Heart right ventricle (tissue), 16 donors: Measurements from ENCODE around the gene PKNOX2. TPM values are rescaled to one million over a fixed set of nuclear protein-coding genes. Genes with fewer than 3 reads are reported as not detected.

Experiments used
- ATAC-seq, 8 donors: fragments of 200-7000 bp; cut with Tn5 transposase; one replicate each; pipeline ENCODE4 v1.9.1; 2020; ENCODE audit warnings: mild to moderate bottlenecking in 8 of 8, moderate library complexity in 8 of 8, moderate number of reproducible peaks in 1 of 8
- DNase-seq, 2 donors: peaks; one replicate each; pipeline ENCODE4 v3.0.0-alpha.2; 2020
- H3K27ac ChIP-seq, 10 donors: fragments of 200-600 bp; sonication (generic) in 2 of 10; one replicate each; pipeline versions ENCODE4 v1.5.0 to v1.8.0; 2020 to 2022; ENCODE audit warnings: mild to moderate bottlenecking in 3 of 10
- H3K27me3 ChIP-seq, 7 donors: fragments of 200-600 bp; one replicate each; pipeline ENCODE4 v1.8.0; 2021 to 2022; ENCODE audit warnings: mild to moderate bottlenecking in 2 of 7
- H3K36me3 ChIP-seq, 9 donors: fragments of 200-600 bp; sonication (generic) in 1 of 9; one replicate each; pipeline versions ENCODE4 v1.5.0 to v1.8.0; 2020 to 2022; ENCODE audit warnings: mild to moderate bottlenecking in 2 of 9
- H3K4me1 ChIP-seq, 9 donors: fragments of 200-600 bp; sonication (generic) in 1 of 9; one replicate each; pipeline versions ENCODE4 v1.5.0 to v1.8.0; 2020 to 2022; ENCODE audit warnings: mild to moderate bottlenecking in 4 of 9
- H3K4me3 ChIP-seq, 10 donors: fragments of 200-600 bp; sonication (generic) in 2 of 10; one replicate each; pipeline versions ENCODE4 v1.5.0 to v1.8.0; 2020 to 2022; ENCODE audit warnings: mild to moderate bottlenecking in 7 of 10, moderate library complexity in 2 of 10
- H3K9me3 ChIP-seq, 11 donors: fragments of 200-600 bp in 10 of 11; sonication (generic) in 2 of 11; one replicate each; pipeline versions ENCODE4 v1.5.0 to v1.8.0; 2013 to 2022; ENCODE audit warnings: mild to moderate bottlenecking in 2 of 11, control low read depth in 1 of 11, moderate library complexity in 1 of 11
- WGBS, 2 donors: extraction: QIAGEN DNeasy Blood & Tissue Kit; methylation state at CpG; one replicate each; pipeline ENCODE4 v1.1.7; 2013; ENCODE audit warnings: inconsistent platforms in 1 of 2; 5-methylcytosine and 5-hydroxymethylcytosine counted together
- intact Hi-C, 10 donors: fragments of 100-400 bp; cut with DNase I; formaldehyde crosslinking; loops; one replicate each; pipeline versions ENCODE4 v1.11.1 to v1.14.2; 2022
- polyA plus RNA-seq, 2 donors: library from polyadenylated mRNA; stranded (reverse); fragments of 200-250 nt; gene quantifications; one replicate each; pipeline ENCODE4 v1.2.3, GENCODE V29; 2013
- total RNA-seq, 10 donors: library from RNA; stranded (reverse); fragmentation: NEBNext Ultra II Directional in 3 of 10; extraction: Animal tissue kit (Norgen Biotek cat#: 25700) in 3 of 10; gene quantifications; one replicate each; pipeline versions ENCODE4 v1.2.1 to v1.2.4, GENCODE V29; 2021 to 2023
- TF ChIP-seq, protein P1 (sequence below), 9 donors: fragments of 200-600 bp; sonication (generic) in 2 of 9; IDR thresholded peaks; one replicate each; pipeline versions ENCODE4 v1.5.0 to v1.8.0; 2021 to 2022; ENCODE audit warnings: antibody characterized with exemption in 9 of 9, mild to moderate bottlenecking in 5 of 9, moderate library complexity in 1 of 9
- donor health status: Arrhythmogenic right ventricular cardiomyopathy.
- donor health status: ischemic (EF 13 %, LVEDD 7.1; RV severe dilation, severe dysfunction).
- donor health status: healthy with polysubstance abuse.
- donor health status: DM: no; HTN: yes; CAD: no.
- donor health status: DM: no; HTN: no; CAD: no.
- donor health status: ischemic (EF 25% LVEDD 6.9; RV normal size, moderate dysfunction).
- donor health status: ischemic (EF 25% LVEDD 5.7; RV mildly dilated, moderate dysfunction).
- donor health status: healthy.
- donor health status: DM: yes; HTN: yes; CAD: no.
- donor health status: Ischemic cardiomyopathy.
- donor health status: ischemic (EF 35%, LVEDD 5.7; RV mildly dilated, moderate dysfunction).
- donor health status: nonischemic (EF 11% LVEDD 7.7; RV severe dilation, severe dysfunction).
- donor health status: DM: yes; HTN: yes; CAD: no.
- donor health status: PGD.
- donor health status: ischemic (EF 29% LVEDD 5.4; RV normal size, mild dysfunction).
- donor health status: nonischemic (EF 23%, LVEDD 6.1; RV moderate dilation, normal function).

The PKNOX2 gene
- total and polyA plus RNA-seq, 12 donors, result 2.5 to 5.8 (median 4.5) TPM

DNA sequence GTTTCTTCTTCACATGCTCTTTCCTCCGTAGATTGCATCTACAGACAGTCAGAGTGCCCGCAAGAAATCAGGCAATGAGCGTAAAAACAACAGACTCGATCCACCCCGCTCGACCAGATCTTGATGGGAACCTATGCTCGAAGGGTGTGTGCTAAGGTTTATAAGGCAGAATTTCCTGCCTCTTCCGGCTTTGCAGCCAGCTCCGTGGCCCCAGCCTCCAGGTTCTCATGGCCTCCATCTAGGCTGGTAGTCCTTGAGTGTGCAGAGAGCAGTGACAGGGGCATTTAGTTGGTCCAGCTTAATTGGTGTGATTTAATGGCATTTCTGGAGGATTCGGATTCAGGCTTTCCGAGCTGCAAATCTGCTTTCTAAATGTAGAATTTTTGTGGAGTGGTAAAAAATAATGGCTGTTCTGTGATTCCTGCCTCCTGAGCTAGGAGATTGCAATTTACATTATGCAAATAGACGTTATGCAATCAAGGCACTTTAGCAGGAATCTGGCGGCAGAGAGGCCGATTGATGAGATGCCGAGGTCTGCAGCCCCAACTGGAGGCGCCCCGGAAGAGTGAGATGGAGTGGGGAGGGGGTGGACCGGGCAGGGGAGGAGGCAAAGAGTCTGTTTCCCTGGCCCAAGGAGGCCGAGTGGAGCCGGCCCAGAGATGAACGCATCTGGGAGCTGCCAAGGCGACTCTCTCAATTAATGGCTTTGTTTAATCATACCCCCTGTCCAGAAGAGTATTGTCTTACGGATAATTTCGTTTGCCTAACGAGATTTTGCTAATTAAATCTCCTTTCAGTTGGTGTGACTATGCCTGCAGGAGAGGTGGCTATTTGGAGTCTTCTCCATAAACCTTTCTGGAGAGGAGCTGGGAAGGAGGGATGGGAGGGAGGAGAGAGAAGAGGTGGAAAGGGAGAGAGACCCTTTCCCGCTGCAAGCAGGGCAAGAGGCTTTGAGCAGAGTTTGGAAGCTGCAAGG lies 75.3 kb downstream of the PKNOX2 start:
- Histone ChIP-seq H3K36me3 (peaks cover 0 to 7% (median 0%) of the 10 kb centered on the region in 9 donors), H3K27me3 (no peaks in the 10 kb centered on the region), H3K4me1 (no peaks in the 10 kb centered on the region), H3K4me3 (no peak overlapping the region), H3K9me3 (peaks cover 0 to 7% (median 0%) of the 10 kb centered on the region in 11 donors), H3K27ac (no peak overlapping the region)
- ATAC-seq (no peak), DNase-seq (no peak)
- intact Hi-C loops, result no loop called here
- WGBS, 2 donors, result 76 to 77% methylated on average over 26 of the region's 26 CpGs
- TF ChIP-seq, protein P1, sequence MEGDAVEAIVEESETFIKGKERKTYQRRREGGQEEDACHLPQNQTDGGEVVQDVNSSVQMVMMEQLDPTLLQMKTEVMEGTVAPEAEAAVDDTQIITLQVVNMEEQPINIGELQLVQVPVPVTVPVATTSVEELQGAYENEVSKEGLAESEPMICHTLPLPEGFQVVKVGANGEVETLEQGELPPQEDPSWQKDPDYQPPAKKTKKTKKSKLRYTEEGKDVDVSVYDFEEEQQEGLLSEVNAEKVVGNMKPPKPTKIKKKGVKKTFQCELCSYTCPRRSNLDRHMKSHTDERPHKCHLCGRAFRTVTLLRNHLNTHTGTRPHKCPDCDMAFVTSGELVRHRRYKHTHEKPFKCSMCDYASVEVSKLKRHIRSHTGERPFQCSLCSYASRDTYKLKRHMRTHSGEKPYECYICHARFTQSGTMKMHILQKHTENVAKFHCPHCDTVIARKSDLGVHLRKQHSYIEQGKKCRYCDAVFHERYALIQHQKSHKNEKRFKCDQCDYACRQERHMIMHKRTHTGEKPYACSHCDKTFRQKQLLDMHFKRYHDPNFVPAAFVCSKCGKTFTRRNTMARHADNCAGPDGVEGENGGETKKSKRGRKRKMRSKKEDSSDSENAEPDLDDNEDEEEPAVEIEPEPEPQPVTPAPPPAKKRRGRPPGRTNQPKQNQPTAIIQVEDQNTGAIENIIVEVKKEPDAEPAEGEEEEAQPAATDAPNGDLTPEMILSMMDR (IDR thresholded peaks at IDR 0.05), result no peak

DNA sequence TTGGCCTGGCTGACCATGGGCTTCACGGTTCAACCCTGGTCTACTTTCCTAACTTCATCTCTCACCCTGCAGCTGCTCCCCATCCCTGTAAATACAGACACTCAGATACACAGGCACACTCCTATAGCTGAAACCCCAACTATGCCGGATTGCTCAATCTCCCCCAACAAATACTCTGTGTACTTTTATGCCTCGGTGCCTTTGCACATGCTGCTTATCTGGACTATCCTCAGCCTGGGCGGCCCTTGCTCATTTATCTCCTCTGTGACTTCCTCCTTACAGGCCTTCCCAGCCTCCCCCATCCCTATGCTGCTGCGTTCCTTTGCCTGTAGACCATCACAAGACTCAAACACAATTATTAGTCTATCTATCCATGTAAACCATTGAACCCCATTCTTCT lies 76.6 kb downstream of the PKNOX2 start:
- TF ChIP-seq, protein P1 (IDR thresholded peaks at IDR 0.05), result no peak
- no peak overlapping the region for H3K4me3 ChIP-seq
- H3K36me3 ChIP-seq, result peaks cover 0 to 7% (median 0%) of the 10 kb centered on the region in 9 donors
- 89 to 94% methylated on average over 5 of the region's 5 CpGs for whole genome bisulfite sequencing, 2 donors
- H3K27me3 ChIP-seq, result no peaks in the 10 kb centered on the region
- H3K9me3 ChIP-seq, result peaks cover 0 to 7% (median 0%) of the 10 kb centered on the region in 11 donors
- no peak overlapping the region for H3K27ac ChIP-seq
- ATAC-seq (no peak), DNase-seq (no peak)
- no peaks in the 10 kb centered on the region for H3K4me1 ChIP-seq
- intact Hi-C loops, result no loop called here

DNA sequence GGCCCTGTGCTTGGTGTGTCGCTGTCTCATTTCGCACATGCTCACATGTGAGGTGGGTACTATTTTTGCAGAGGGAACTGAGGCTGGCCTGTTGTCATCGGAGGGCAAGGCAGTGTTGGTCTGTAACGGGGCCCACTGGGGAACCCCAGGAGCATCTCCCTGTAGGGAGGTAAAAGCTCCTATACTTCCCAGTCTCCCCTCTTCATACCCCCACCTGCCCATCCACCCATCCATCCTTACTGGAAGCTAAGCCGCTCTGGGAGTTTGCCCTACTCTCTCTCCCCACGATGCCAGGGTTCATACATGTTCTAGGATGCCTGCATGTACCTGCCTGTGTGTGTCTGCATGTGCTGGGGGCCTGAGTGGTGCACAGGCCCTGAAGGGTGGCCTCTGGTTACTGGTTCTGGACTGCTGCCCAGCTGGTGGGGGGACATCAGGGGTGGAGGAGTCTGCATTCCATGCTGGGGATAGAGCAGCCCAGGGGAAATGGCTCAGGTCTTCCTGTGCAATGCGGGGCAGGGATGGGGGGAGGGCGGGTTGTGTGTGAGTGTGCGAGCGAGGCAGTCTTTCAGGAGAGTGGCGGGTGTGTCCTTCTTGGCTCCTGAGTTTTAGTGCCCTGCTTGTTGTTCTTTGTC lies 77.7 kb downstream of the PKNOX2 start:
- no peak for DNase-seq
- Histone ChIP-seq H3K4me3 (no peak overlapping the region), H3K27ac (no peak overlapping the region), H3K36me3 (peaks cover 0 to 3% (median 0%) of the 10 kb centered on the region in 9 donors), H3K27me3 (no peaks in the 10 kb centered on the region), H3K9me3 (peaks cover 0 to under 1% (median 0%) of the 10 kb centered on the region in 11 donors), H3K4me1 (no peaks in the 10 kb centered on the region)
- intact Hi-C loops, result no loop called here
- WGBS, 2 donors, result 82 to 86% methylated on average over 11 of the region's 11 CpGs
- TF ChIP-seq, protein P1 (IDR thresholded peaks at IDR 0.05), result no peak
- no peak for ATAC-seq

DNA sequence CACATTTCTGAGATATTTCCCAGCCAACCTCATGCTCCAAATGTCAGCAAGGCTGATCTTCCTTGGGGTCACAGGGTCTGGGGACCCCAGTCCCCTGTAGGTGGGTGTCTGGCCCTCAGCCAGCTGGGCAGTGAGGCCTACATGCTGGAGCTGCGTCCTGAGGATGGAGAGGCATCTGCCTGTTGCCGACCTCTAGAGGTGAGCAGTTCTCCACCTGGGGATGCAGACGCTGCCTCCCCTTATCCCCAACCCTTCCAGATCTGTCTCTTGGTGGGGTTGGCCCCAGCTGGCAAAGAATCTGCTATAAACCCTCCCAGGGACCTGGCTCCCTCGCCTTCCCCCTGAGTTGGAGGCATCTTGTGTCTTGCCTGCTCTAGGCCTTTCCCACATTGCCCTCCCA lies 79.6 kb downstream of the PKNOX2 start:
- no peak for ATAC-seq
- TF ChIP-seq, protein P1 (IDR thresholded peaks at IDR 0.05), result no peak
- no peak overlapping the region for H3K4me3 ChIP-seq
- no peaks in the 10 kb centered on the region for H3K36me3 ChIP-seq
- no peaks in the 10 kb centered on the region for H3K4me1 ChIP-seq
- WGBS, 2 donors, result 80 to 83% methylated on average over 4 of the region's 4 CpGs
- intact Hi-C loops, result no loop called here
- H3K27ac ChIP-seq, result no peak overlapping the region
- DNase-seq, result no peak
- no peaks in the 10 kb centered on the region for H3K27me3 ChIP-seq
- H3K9me3 ChIP-seq, result no peaks in the 10 kb centered on the region
